Central memory CD8-positive, alpha-beta T cell (primary cell): Measurements from ENCODE around the gene PHACTR3.

Experiments used
- ATAC-seq: fragments of 150-1000 bp; cut with Tn5 transposase; replicated peaks from 2 replicates; pipeline ENCODE4 v1.10.0; 2022; ENCODE audit warnings: mild to moderate bottlenecking, moderate FRiP score, moderate number of reproducible peaks; ENCODE audit not compliant: poor library complexity, severe bottlenecking; ENCODE audit errors: extremely low read depth
- DNase-seq, 2 donors: peaks; one replicate each; pipeline ENCODE4 v3.0.0; 2021; ENCODE audit warnings: low spot score in 2 of 2
- H3K27ac Mint-ChIP-seq: one replicate; pipeline ENCODE4 v1.8.0; 2022; ENCODE audit warnings: low read depth, mild to moderate bottlenecking, moderate library complexity, mixed read lengths
- H3K27me3 Mint-ChIP-seq: one replicate; pipeline ENCODE4 v1.8.0; 2022; ENCODE audit warnings: mixed read lengths
- H3K36me3 Mint-ChIP-seq: one replicate; pipeline ENCODE4 v1.8.0; 2022; ENCODE audit warnings: mild to moderate bottlenecking, moderate library complexity, mixed read lengths; ENCODE audit not compliant: insufficient read depth
- H3K4me1 Mint-ChIP-seq: one replicate; pipeline ENCODE4 v1.8.0; 2022; ENCODE audit warnings: mixed read lengths
- H3K4me3 Mint-ChIP-seq: one replicate; pipeline ENCODE4 v1.8.0; 2022; ENCODE audit warnings: mild to moderate bottlenecking, moderate library complexity, mixed read lengths
- H3K9me3 Mint-ChIP-seq: one replicate; pipeline ENCODE4 v1.8.0; 2022; ENCODE audit warnings: mixed read lengths

PHACTR3 gene

DNA sequence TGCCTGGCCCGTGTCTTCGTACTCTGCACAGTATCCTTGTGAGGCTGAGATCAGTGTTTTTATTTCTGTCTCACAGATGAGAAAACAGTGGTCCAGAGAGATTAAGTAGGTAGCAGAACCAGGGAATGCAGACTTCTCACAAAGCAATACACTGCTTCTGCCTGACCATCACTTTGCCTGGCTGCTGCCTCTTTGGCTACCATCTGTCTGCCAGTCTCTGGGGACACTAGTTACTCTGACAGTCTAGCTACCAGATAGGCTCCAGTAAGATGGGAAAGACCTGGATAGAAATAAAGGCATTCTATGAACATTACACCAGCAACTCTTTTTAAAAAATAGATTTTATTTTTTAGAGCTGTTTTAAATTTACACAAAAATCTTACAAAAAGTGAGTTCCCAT lies 96.9 kb downstream of the PHACTR3 start:
- Mint-ChIP-seq H3K27ac (no peak overlapping the region), H3K9me3 (no peaks in the 10 kb centered on the region), H3K4me3 (no peak overlapping the region), H3K4me1 (no peaks in the 10 kb centered on the region), H3K27me3 (peaks cover 28% of the 10 kb centered on the region), H3K36me3 (no peaks in the 10 kb centered on the region)
- no peak for DNase-seq
- no peak for ATAC-seq

DNA sequence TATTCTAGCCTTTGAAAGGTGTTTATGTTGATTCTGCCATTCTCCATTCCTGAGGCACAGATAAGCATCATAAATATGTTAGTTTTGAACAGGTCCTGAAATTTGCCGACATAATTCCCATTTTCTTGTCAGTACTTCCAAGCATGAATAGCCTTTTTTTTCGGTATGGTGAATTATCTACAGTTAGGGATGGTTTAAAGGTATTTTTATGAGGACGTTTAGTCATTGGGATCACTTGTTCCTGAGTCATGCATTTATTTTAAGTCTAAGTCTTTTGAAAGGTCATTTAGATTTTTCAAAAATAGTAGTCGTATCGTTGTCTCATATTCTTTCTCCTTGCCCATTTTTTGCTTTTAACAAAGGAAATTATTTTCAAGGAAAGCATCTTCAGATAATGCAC lies 98.7 kb downstream of the PHACTR3 start:
- Mint-ChIP-seq H3K9me3 (no peaks in the 10 kb centered on the region), H3K27ac (no peak overlapping the region), H3K27me3 (peaks cover 39% of the 10 kb centered on the region), H3K4me1 (no peaks in the 10 kb centered on the region), H3K36me3 (no peaks in the 10 kb centered on the region), H3K4me3 (no peak overlapping the region)
- ATAC-seq (no peak), DNase-seq (no peak)

DNA sequence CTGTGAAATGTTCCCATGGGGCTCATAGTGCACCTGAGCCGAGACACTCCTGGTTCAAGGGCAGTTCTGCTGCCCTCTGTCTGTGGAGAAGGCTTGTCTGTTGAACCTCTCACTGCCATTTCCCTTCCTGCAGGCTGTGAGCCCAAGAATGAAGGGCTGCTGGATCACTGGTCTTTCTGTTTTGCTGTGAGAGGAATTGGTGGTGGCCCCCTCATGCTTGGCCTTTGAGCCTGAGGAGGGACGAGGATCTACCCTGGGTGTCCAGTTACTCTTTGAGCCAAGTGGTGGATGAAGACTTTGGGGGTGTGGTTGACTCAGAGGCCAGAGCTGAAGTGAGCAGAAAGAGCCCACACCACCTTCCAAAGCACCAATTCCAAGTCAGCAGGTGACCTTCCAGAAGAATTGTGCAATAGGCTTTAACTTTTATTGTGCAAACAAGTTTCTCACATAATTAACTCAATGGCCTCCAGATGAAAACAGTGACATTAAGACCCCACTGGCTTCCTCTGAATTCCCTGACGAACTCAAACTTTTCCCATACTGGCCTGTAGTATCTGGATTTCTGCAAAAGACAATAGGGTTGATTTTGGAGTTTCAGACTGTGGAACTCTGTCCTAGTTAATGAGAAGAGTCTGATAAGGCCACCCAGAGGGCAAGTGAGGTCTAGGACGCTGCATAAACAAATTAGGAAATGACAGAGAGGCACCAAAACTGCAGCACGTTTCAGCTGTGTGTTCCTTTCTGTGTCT lies 101.5 kb downstream of the PHACTR3 start:
- no peak overlapping the region for H3K27ac Mint-ChIP-seq
- H3K4me1 Mint-ChIP-seq, result no peaks in the 10 kb centered on the region
- ATAC-seq (no peak), DNase-seq (no peak)
- H3K9me3 Mint-ChIP-seq, result no peaks in the 10 kb centered on the region
- peaks cover 50% of the 10 kb centered on the region for H3K27me3 Mint-ChIP-seq
- H3K4me3 Mint-ChIP-seq, result no peak overlapping the region
- H3K36me3 Mint-ChIP-seq, result no peaks in the 10 kb centered on the region

DNA sequence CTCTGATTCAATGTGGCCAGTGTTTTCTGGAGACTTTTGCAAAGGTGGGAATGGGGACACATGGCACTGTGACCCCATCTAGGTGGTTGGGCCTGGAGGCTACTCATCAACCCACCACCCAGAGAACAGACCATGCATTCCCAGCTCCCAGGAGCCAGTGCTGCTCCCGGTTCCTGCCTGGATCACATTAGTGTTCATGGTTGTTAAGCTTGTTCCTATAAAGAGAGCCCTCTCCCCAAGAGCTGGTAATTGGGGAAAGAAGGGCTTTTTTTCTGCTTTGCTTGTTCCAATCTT lies 102.0 kb downstream of the PHACTR3 start:
- H3K9me3 Mint-ChIP-seq, result no peaks in the 10 kb centered on the region
- H3K27me3 Mint-ChIP-seq, result peaks cover 50% of the 10 kb centered on the region
- H3K4me1 Mint-ChIP-seq, result no peaks in the 10 kb centered on the region
- H3K27ac Mint-ChIP-seq, result no peak overlapping the region
- no peak overlapping the region for H3K4me3 Mint-ChIP-seq
- ATAC-seq (no peak), DNase-seq (no peak)
- H3K36me3 Mint-ChIP-seq, result no peaks in the 10 kb centered on the region

DNA sequence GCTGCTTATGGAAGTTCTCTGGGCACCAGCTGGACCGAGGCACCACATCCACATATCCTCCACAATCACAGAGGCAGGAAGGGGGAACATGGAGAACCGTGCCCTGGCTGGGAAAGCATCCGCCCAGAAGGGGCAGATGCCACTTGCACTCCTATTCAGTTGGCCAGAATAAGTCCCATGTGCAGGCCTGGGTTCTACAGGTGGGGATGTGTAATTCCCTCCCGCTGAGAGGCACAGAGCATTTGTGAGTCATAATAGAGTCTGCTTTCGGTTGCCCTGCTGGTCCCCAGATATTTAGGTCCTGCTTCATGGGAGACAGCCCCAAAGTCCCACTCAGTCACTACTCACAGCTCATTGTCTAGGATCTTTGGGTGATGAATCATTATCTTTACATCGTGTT lies 104.0 kb downstream of the PHACTR3 start:
- Mint-ChIP-seq H3K27me3 (peaks cover 39% of the 10 kb centered on the region), H3K4me1 (no peaks in the 10 kb centered on the region), H3K27ac (no peak overlapping the region), H3K36me3 (no peaks in the 10 kb centered on the region), H3K9me3 (peaks cover 6% of the 10 kb centered on the region), H3K4me3 (no peak overlapping the region)
- ATAC-seq (no peak), DNase-seq (no peak)

DNA sequence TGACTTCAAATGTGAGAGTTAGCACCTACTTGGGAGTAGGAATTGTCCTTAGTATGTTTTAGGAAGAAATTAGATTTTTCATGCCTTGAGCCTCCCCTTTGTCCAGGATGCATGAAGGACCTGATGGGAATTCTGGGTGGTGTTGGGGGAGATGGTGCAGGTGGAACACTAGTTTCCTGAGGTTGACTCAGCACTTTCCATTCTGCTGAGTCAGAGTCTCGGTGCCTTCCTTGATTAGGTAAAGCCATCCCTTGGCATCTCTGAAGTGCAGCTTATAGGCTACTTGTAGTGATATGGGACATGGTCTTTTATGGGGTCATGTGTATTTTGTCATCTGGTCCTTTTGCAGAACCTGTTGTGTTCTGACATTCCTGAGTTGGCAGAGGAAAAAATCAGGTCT lies 105.3 kb downstream of the PHACTR3 start:
- no peaks in the 10 kb centered on the region for H3K4me1 Mint-ChIP-seq
- H3K9me3 Mint-ChIP-seq, result peaks cover 12% of the 10 kb centered on the region
- H3K4me3 Mint-ChIP-seq, result no peak overlapping the region
- DNase-seq (no peak), ATAC-seq (no peak)
- H3K36me3 Mint-ChIP-seq, result no peaks in the 10 kb centered on the region
- peaks cover 43% of the 10 kb centered on the region for H3K27me3 Mint-ChIP-seq
- no peak overlapping the region for H3K27ac Mint-ChIP-seq

DNA sequence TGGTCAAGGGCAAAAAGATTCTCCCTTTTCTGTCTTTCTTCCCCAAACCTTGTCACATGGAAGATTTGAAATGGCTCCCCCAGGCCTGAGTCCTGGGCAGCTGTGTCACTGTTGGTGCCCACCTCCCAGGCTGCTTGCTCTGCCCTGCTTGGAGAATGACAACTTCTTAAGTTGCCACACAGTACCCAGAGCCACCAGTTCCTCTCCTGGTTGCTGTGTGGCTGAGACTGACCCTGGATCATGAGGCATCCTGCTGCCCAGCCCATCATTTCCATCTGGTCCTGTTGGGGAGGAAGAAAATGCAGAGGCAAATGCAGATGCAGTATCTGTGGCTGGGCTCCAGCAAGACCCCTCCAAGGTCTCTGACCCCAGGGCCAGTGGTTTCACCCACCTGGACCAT lies 113.7 kb downstream of the PHACTR3 start:
- H3K36me3 Mint-ChIP-seq, result no peaks in the 10 kb centered on the region
- H3K27me3 Mint-ChIP-seq, result peaks cover 18% of the 10 kb centered on the region
- no peak for ATAC-seq
- no peak overlapping the region for H3K27ac Mint-ChIP-seq
- H3K4me3 Mint-ChIP-seq, result no peak overlapping the region
- no peaks in the 10 kb centered on the region for H3K4me1 Mint-ChIP-seq
- DNase-seq, result no peak
- peaks cover 6% of the 10 kb centered on the region for H3K9me3 Mint-ChIP-seq

DNA sequence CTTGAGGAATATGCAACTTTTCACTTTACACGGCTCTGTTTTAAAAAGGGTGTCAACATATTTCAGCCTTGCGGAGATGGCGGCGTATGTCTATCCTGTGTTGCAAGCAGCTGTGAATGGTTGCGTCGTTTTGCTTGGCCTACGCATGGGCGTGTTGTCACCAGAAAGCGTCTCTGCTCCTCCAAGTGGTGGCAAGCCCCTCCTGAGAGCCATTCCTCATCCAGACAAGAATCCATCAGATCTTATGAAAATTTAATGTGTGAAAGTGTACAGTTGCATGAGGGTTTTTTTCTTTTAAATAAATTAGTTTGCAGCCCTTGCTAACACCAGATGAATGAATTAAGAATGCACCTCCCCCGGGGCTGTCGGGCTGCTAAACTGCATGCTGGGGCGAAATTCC lies 114.4 kb downstream of the PHACTR3 start:
- ATAC-seq, result no peak
- peaks cover 13% of the 10 kb centered on the region for H3K27me3 Mint-ChIP-seq

DNA sequence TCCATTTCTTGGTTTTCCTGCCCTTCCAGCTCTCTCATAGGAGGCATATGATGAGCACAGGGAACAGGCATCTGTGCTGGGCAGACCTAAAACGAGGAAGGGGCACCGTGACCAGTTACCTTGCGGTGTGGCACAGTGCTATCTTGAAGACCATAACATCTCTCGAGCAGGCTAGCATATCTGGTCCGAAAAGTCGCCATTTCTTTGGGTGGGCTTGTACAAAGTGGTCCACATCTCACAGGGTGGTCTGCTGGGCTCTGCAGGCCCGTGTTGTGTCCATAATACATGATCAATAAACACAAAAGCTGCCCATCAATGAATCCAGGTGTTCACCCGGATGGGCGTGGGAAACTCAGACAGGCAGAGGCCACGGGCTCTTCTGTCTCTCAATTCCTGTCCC lies 115.7 kb downstream of the PHACTR3 start:
- no peaks in the 10 kb centered on the region for H3K9me3 Mint-ChIP-seq
- DNase-seq (no peak), ATAC-seq (no peak)
- H3K4me3 Mint-ChIP-seq, result no peak overlapping the region
- no peaks in the 10 kb centered on the region for H3K36me3 Mint-ChIP-seq
- H3K27me3 Mint-ChIP-seq, result peaks cover 13% of the 10 kb centered on the region
- H3K4me1 Mint-ChIP-seq, result no peaks in the 10 kb centered on the region
- H3K27ac Mint-ChIP-seq, result no peak overlapping the region

More for the DNA sequence above, 114.4 kb downstream of the PHACTR3 start:
- no peak overlapping the region for H3K4me3 Mint-ChIP-seq
- H3K4me1 Mint-ChIP-seq, result no peaks in the 10 kb centered on the region
- H3K9me3 Mint-ChIP-seq, result peaks cover 1% of the 10 kb centered on the region
- no peak for DNase-seq
- no peaks in the 10 kb centered on the region for H3K36me3 Mint-ChIP-seq
- H3K27ac Mint-ChIP-seq, result no peak overlapping the region

DNA sequence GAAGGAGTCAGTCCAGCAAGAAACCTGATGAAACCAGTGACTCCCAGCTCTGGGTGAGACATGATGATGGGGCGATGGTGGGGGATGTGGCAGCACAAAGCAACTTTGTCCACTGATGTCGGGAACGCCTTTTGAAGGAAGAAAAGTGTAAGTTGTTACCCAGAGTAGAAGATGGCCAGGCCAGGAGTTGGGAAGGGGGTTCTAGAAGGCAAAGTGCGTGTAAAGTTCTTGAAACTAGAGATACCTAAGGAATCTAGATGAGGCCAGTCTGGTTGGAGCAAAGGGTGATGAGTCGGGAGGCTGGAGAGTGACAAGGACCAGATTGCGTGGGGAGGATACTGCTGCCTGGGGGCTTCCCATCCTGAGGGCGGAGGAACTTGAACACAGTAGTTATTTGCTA lies 117.0 kb downstream of the PHACTR3 start:
- DNase-seq (no peak), ATAC-seq (no peak)
- Mint-ChIP-seq H3K27ac (no peak overlapping the region), H3K27me3 (peaks cover 17% of the 10 kb centered on the region), H3K4me3 (no peak overlapping the region), H3K4me1 (no peaks in the 10 kb centered on the region), H3K36me3 (no peaks in the 10 kb centered on the region), H3K9me3 (no peaks in the 10 kb centered on the region)

DNA sequence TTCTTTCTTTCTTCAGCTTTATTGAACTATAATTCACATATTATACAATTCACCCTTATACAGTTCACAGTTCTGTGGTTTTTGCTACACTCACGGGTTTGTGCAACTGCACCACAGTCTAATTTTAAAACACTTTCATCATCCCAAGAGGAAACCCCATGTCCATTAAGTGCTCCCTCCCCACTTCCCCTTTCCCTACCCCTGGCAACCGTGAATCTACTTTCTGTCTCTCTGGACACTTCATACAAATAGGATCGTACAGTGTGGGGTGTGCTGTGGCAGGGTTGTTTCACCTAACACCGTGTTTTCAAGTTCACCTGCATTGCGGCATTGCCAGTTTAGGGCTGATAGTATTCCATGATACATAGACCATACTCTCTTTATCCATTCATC lies 118.8 kb downstream of the PHACTR3 start:
- Mint-ChIP-seq H3K27ac (no peak overlapping the region), H3K4me3 (no peak overlapping the region)

DNA sequence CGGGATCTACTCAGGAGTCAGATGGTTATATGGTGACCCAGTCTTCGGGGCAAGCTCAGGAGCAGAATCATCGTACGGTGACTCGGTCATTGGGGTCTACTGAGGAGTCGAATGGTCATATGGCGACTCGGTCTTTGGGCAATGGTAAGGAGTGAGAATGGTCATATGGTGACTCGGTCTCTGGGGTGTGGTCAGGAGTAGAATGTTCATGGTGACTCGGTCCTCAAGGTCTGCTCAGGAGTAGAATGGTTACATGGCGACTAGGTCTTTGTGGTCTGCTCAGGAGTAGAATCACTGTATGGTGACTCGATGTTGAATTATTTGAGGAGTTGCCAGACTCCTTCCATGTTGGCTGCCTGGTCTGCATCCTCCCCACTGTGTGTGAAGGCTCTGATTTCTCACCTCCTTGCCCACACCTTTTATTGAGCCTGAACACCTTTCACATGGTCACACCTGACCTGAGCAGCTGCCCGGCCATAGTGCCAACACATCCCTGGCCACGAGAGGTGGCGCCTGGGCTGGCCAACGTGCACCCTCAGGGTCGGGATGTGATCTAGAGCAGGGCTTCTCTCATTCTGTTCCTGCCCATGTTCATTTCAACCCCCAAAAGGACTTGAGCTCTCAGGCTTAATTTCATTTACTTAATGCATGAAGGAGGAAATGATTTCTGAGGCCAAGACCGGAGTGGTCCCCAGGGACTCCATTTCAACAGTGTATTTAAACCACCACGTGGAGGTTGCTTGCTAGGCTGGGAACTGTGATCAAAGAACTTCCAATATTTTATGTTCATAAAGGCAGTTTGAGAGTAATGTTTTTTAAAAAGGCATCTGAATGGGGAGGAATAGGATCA lies 119.5 kb downstream of the PHACTR3 start:
- DNase-seq, result no peak
- ATAC-seq, result no peak
- no peaks in the 10 kb centered on the region for H3K4me1 Mint-ChIP-seq

More for the DNA sequence above, 118.8 kb downstream of the PHACTR3 start:
- no peaks in the 10 kb centered on the region for H3K4me1 Mint-ChIP-seq
- peaks cover 25% of the 10 kb centered on the region for H3K27me3 Mint-ChIP-seq
- no peaks in the 10 kb centered on the region for H3K9me3 Mint-ChIP-seq
- no peaks in the 10 kb centered on the region for H3K36me3 Mint-ChIP-seq
- no peak for DNase-seq
- ATAC-seq, result no peak

More for the DNA sequence above, 119.5 kb downstream of the PHACTR3 start:
- H3K36me3 Mint-ChIP-seq, result no peaks in the 10 kb centered on the region
- H3K9me3 Mint-ChIP-seq, result no peaks in the 10 kb centered on the region
- H3K4me3 Mint-ChIP-seq, result no peak overlapping the region
- H3K27me3 Mint-ChIP-seq, result peaks cover 32% of the 10 kb centered on the region
- H3K27ac Mint-ChIP-seq, result no peak overlapping the region
